ENCODE data around the gene CHFR. TPM values are rescaled to one million over a fixed set of nuclear protein-coding genes. Genes with fewer than 3 reads are reported as not detected.

Gene CHFR
- total RNA-seq, 2 experiments from 2014 or later = 75.1 to 85.6 TPM

DNA sequence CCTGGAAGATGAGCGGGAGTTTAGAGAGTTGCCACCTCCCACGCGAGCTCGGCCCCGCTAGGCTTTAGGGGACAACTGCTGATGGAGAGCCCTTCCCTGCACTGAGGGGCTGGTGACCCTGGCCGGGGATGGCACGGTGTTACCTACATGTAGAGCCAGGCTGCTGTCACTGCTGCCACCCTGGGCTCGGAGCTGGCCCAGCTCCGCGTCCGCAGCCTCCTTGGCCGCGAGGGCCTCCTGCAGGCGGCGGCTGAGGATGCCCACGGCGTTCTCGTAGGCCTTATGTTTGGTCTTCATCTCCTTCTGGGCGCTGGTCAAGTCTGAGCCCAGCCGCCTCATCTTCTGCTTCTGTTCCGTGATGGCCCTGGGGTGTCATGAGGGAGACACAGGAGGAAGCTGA, 101.2 kb downstream of the CHFR start:
- Histone ChIP-seq H3K27me3 (ENCODE audit: control insufficient read depth in 1 of 2, insufficient read depth in 2 of 2, low read length in 2 of 2) (no peaks in the 10 kb centered on the region), H3K9me3 (ENCODE audit: control insufficient read depth in 1 of 2, insufficient read depth in 1 of 2, low read length in 2 of 2) (no peaks in the 10 kb centered on the region), H3K4me3 (ENCODE audit: low read length) (no peak overlapping the region), H3K36me3 (ENCODE audit: insufficient read depth, low read length) (peaks cover 68% of the 10 kb centered on the region), H3K4me1 (ENCODE audit: insufficient read depth, low read length) (no peaks in the 10 kb centered on the region), H3K27ac (ENCODE audit: low read depth in 1 of 2, low read length in 2 of 2) (no peak overlapping the region)
- no peaks in the 10 kb centered on the region for H3K9me3 Mint-ChIP-seq
- no peak for TF ChIP-seq CTCF (IDR thresholded peaks at IDR 0.05)
- H3K36me3 Mint-ChIP-seq (ENCODE audit: low read depth) = peaks cover 74% of the 10 kb centered on the region
- H3K27ac Mint-ChIP-seq = no peak overlapping the region
- intact Hi-C loops (cut with DNase I, micrococcal nuclease) = no loop called here
- H3K4me1 Mint-ChIP-seq (ENCODE audit: low read depth) = no peaks in the 10 kb centered on the region
- DNase-seq = no peak
- no peak for ATAC-seq (ENCODE audit: poor library complexity)
- ChIA-PET CTCF (interaction anchor here (0.5 kb wide), 1 partner anchor 14 kb away, joined by 3 read pairs; no protein-coding TSS in a partner anchor), POLR2A (no interaction called here)
- no peaks in the 10 kb centered on the region for H3K27me3 Mint-ChIP-seq
- H3K4me3 Mint-ChIP-seq = no peak overlapping the region

GRCh38 chr12:132784580-132784979, 102.8 kb downstream of the CHFR start:
- TF ChIP-seq CTCF (IDR thresholded peaks at IDR 0.05) = no peak
- H3K36me3 Mint-ChIP-seq (ENCODE audit: low read depth) = peaks cover 83% of the 10 kb centered on the region

DNA sequence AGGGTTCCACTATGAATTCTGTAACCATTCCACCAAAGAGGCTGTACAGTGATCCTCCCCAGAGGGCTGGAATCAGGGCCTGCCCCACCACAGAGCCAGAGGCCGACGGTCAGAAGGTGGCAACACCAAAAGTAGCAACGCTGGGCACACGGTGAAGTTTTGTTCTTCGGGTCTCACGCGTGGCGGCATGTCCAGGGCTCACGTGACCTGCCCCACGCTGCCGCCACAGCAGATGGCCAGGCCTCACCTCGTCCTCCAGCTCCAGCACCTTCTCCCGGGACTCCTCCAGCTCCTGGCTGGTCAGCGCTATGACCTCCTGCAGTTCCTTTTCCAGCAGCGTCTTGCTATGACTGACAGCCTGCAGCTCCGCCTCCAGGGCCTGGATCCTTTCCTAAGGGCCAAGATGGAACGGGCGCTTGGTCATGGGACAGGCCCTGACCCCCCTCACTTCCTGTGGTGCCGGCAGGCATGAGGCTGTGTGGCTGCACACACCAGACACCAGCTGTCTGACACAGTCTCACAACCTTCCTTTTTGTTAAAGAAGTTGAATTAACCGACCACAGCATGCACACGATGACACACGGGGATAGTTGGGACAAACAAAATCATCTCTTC, 103.4 kb downstream of the CHFR start:
- Mint-ChIP-seq H3K27ac (no peak overlapping the region), H3K36me3 (ENCODE audit: low read depth) (peaks cover 81% of the 10 kb centered on the region), H3K4me1 (ENCODE audit: low read depth) (no peaks in the 10 kb centered on the region), H3K9me3 (no peaks in the 10 kb centered on the region), H3K27me3 (no peaks in the 10 kb centered on the region), H3K4me3 (no peak overlapping the region)
- POLR2A ChIA-PET = no interaction called here
- ATAC-seq (ENCODE audit: poor library complexity) (no peak), DNase-seq (no peak)
- Histone ChIP-seq H3K4me3 (ENCODE audit: low read length) (no peak overlapping the region), H3K4me1 (ENCODE audit: insufficient read depth, low read length) (no peaks in the 10 kb centered on the region), H3K36me3 (ENCODE audit: insufficient read depth, low read length) (peaks cover 73% of the 10 kb centered on the region), H3K9me3 (ENCODE audit: control insufficient read depth in 1 of 2, insufficient read depth in 1 of 2, low read length in 2 of 2) (no peaks in the 10 kb centered on the region), H3K27ac (ENCODE audit: low read depth in 1 of 2, low read length in 2 of 2) (no peak overlapping the region), H3K27me3 (ENCODE audit: control insufficient read depth in 1 of 2, insufficient read depth in 2 of 2, low read length in 2 of 2) (no peaks in the 10 kb centered on the region)
- intact Hi-C loops (cut with DNase I, micrococcal nuclease) = no loop called here
- CTCF ChIA-PET = no interaction called here
- TF ChIP-seq CTCF (IDR thresholded peaks at IDR 0.05) = no peak

More at GRCh38 chr12:132784580-132784979, 102.8 kb downstream of the CHFR start:
- no peak overlapping the region for H3K4me3 ChIP-seq (ENCODE audit: low read length)
- intact Hi-C loops (cut with DNase I, micrococcal nuclease) = no loop called here
- Mint-ChIP-seq H3K27me3 (no peaks in the 10 kb centered on the region), H3K4me1 (ENCODE audit: low read depth) (no peaks in the 10 kb centered on the region), H3K27ac (no peak overlapping the region), H3K9me3 (no peaks in the 10 kb centered on the region), H3K4me3 (no peak overlapping the region)
- DNase-seq = no peak
- H3K4me1 ChIP-seq (ENCODE audit: insufficient read depth, low read length) = no peaks in the 10 kb centered on the region
- peaks cover 74% of the 10 kb centered on the region for H3K36me3 ChIP-seq (ENCODE audit: insufficient read depth, low read length)
- ATAC-seq (ENCODE audit: poor library complexity) = no peak
- ChIA-PET CTCF (no interaction called here), POLR2A (no interaction called here)
- no peak overlapping the region for H3K27ac ChIP-seq (ENCODE audit: low read depth in 1 of 2, low read length in 2 of 2)
- no peaks in the 10 kb centered on the region for H3K9me3 ChIP-seq (ENCODE audit: control insufficient read depth in 1 of 2, insufficient read depth in 1 of 2, low read length in 2 of 2)
- H3K27me3 ChIP-seq (ENCODE audit: control insufficient read depth in 1 of 2, insufficient read depth in 2 of 2, low read length in 2 of 2) = no peaks in the 10 kb centered on the region

Other genes with a start within 250 kb of the CHFR start
- gene POLE, start 200.3 kb downstream of the CHFR start, total RNA-seq = 10 to 100 TPM; 41.8 to 46.1 TPM
- gene PXMP2, start 200.0 kb downstream of the CHFR start, total RNA-seq = 1 to 10 TPM; 2.1 to 2.6 TPM
- 10 to 100 TPM; 12.8 to 15.1 TPM for gene PGAM5, start 176.8 kb downstream of the CHFR start, total RNA-seq
- 10 to 100 TPM; 61.7 to 65.7 TPM for gene ANKLE2, start 125.8 kb downstream of the CHFR start, total RNA-seq
- gene GOLGA3, start 58.7 kb downstream of the CHFR start, total RNA-seq = 10 to 100 TPM; 31.5 to 34.0 TPM
- 1 to 10 TPM; 5.3 to 5.8 TPM for gene ZNF605, start 68.7 kb upstream of the CHFR start, total RNA-seq
- gene ZNF26, start 98.8 kb upstream of the CHFR start, total RNA-seq = 10 to 100 TPM; 29.1 to 31.9 TPM
- gene ZNF84, start 149.9 kb upstream of the CHFR start, total RNA-seq = 10 to 100 TPM; 22.8 to 26.0 TPM
- gene ZNF140, start 193.3 kb upstream of the CHFR start, total RNA-seq = 1 to 10 TPM; 6.6 to 8.5 TPM
- 1 to 10 TPM; 4.5 TPM for gene ZNF891, start 242.7 kb upstream of the CHFR start, total RNA-seq
- 10 to 100 TPM; 43.3 to 47.8 TPM for gene ZNF10, start 243.0 kb upstream of the CHFR start, total RNA-seq